ENCODE results near the gene NCBP2. TPM values are rescaled to one million over a fixed set of nuclear protein-coding genes. Genes with fewer than 3 reads are reported as not detected.

Gene NCBP2
- polyA plus RNA-seq, 1 of the 3 experiments (the other 2 are of a cell fraction) = 128 TPM

DNA sequence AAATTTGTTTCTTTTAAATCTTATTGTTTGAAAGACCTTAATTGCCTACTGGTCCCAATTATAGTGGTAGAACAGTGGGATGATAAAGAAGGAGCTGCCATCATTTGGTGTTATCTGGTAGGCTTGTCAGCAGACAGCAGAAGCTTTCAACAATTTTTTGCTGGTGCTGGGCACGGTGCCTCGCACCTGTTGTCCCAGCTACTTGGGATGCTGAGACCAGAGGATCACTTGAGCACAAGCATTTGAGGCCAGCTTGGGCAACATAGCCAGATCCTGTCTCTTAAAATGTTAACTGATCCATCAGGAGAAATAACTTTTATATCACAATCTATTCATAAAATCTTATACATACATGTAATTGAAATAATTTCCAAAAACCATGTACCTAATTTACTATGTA, 38.6 kb downstream of the NCBP2 start:
- Histone ChIP-seq H2AFZ (ENCODE audit: low read depth) (no peak overlapping the region), H3K79me2 (ENCODE audit: insufficient read depth) (peaks cover 11% of the 10 kb centered on the region), H3K4me1 (ENCODE audit: control insufficient read depth in 1 of 2, insufficient read depth in 2 of 2, low read depth in 1 of 2, low read length in 1 of 2) (no peaks in the 10 kb centered on the region), H3K9me3 (no peaks in the 10 kb centered on the region), H4K20me1 (ENCODE audit: insufficient read depth) (no peaks in the 10 kb centered on the region), H3K9me2 (no peaks in the 10 kb centered on the region), H3K27ac (ENCODE audit: low read depth in 2 of 2, low read length in 1 of 2) (no peak overlapping the region), H3K27me3 (ENCODE audit: insufficient read depth) (no peaks in the 10 kb centered on the region), H3K4me3 (ENCODE audit: low read depth in 2 of 2, low read length in 1 of 2) (no peak overlapping the region), H3K9ac (no peak overlapping the region), H3K36me3 (replicated peaks in 1 of 2; ENCODE audit: control insufficient read depth in 1 of 2, insufficient read depth in 2 of 2, low read length in 1 of 2) (peaks cover 49 to 87% of the 10 kb centered on the region in 2 experiments), H3F3A (replicated peaks; ENCODE audit: insufficient read depth) (no peaks in the 10 kb centered on the region), H3K4me2 (no peak overlapping the region)
- TF ChIP-seq YY1 (IDR thresholded peaks at IDR 0.05; ENCODE audit: low read depth) (no peak), USF1 (IDR thresholded peaks at IDR 0.05; ENCODE audit: borderline replicate concordance, low read depth) (no peak), MAX (IDR thresholded peaks at IDR 0.05; ENCODE audit: low read depth) (no peak), TCF12 (IDR thresholded peaks at IDR 0.05) (no peak), TAF1 (IDR thresholded peaks at IDR 0.05; ENCODE audit: borderline replicate concordance, low read depth, low read length) (no peak), MEF2A (IDR thresholded peaks at IDR 0.05; ENCODE audit: borderline replicate concordance, low read depth) (no peak), CHD2 (IDR thresholded peaks at IDR 0.05; ENCODE audit: low read length, partially characterized antibody) (no peak), PBX3 (IDR thresholded peaks at IDR 0.05) (no peak), MXI1 (IDR thresholded peaks at IDR 0.05; ENCODE audit: low read depth, low read length) (no peak), RXRA (IDR thresholded peaks at IDR 0.05; ENCODE audit: borderline replicate concordance, low read depth) (no peak), EP300 (IDR thresholded peaks at IDR 0.05; ENCODE audit: borderline replicate concordance in 1 of 2, low read depth in 1 of 2, low read length in 1 of 2) (no peak), FOXM1 (IDR thresholded peaks at IDR 0.05; ENCODE audit: low read depth) (no peak), POLR2AphosphoS5 (IDR thresholded peaks at IDR 0.05; ENCODE audit: low read depth, low read length) (no peak), RCOR1 (IDR thresholded peaks at IDR 0.05; ENCODE audit: low read length) (no peak), FOXJ3 (CRISPR knock-in tag; IDR thresholded peaks at IDR 0.05) (no peak), NFIC (IDR thresholded peaks at IDR 0.05; ENCODE audit: borderline replicate concordance) (no peak), SIN3A (IDR thresholded peaks at IDR 0.05; ENCODE audit: borderline replicate concordance, low read depth, low read length) (no peak)
- TF ChIP-seq, protein P1, sequence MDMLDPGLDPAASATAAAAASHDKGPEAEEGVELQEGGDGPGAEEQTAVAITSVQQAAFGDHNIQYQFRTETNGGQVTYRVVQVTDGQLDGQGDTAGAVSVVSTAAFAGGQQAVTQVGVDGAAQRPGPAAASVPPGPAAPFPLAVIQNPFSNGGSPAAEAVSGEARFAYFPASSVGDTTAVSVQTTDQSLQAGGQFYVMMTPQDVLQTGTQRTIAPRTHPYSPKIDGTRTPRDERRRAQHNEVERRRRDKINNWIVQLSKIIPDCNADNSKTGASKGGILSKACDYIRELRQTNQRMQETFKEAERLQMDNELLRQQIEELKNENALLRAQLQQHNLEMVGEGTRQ (IDR thresholded peaks at IDR 0.05; ENCODE audit: borderline replicate concordance, low read depth, low read length) = no peak
- TF ChIP-seq, protein P2, sequence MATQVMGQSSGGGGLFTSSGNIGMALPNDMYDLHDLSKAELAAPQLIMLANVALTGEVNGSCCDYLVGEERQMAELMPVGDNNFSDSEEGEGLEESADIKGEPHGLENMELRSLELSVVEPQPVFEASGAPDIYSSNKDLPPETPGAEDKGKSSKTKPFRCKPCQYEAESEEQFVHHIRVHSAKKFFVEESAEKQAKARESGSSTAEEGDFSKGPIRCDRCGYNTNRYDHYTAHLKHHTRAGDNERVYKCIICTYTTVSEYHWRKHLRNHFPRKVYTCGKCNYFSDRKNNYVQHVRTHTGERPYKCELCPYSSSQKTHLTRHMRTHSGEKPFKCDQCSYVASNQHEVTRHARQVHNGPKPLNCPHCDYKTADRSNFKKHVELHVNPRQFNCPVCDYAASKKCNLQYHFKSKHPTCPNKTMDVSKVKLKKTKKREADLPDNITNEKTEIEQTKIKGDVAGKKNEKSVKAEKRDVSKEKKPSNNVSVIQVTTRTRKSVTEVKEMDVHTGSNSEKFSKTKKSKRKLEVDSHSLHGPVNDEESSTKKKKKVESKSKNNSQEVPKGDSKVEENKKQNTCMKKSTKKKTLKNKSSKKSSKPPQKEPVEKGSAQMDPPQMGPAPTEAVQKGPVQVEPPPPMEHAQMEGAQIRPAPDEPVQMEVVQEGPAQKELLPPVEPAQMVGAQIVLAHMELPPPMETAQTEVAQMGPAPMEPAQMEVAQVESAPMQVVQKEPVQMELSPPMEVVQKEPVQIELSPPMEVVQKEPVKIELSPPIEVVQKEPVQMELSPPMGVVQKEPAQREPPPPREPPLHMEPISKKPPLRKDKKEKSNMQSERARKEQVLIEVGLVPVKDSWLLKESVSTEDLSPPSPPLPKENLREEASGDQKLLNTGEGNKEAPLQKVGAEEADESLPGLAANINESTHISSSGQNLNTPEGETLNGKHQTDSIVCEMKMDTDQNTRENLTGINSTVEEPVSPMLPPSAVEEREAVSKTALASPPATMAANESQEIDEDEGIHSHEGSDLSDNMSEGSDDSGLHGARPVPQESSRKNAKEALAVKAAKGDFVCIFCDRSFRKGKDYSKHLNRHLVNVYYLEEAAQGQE (IDR thresholded peaks at IDR 0.05; ENCODE audit: low read depth, low read length) = no peak
- TF ChIP-seq, protein P3, sequence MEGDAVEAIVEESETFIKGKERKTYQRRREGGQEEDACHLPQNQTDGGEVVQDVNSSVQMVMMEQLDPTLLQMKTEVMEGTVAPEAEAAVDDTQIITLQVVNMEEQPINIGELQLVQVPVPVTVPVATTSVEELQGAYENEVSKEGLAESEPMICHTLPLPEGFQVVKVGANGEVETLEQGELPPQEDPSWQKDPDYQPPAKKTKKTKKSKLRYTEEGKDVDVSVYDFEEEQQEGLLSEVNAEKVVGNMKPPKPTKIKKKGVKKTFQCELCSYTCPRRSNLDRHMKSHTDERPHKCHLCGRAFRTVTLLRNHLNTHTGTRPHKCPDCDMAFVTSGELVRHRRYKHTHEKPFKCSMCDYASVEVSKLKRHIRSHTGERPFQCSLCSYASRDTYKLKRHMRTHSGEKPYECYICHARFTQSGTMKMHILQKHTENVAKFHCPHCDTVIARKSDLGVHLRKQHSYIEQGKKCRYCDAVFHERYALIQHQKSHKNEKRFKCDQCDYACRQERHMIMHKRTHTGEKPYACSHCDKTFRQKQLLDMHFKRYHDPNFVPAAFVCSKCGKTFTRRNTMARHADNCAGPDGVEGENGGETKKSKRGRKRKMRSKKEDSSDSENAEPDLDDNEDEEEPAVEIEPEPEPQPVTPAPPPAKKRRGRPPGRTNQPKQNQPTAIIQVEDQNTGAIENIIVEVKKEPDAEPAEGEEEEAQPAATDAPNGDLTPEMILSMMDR (IDR thresholded peaks at IDR 0.05) = no peak
- ChIA-PET CTCF (interaction anchor here (1.3 kb wide), 1 partner anchor 67 kb away, joined by 3 read pairs; no protein-coding TSS in a partner anchor), POLR2A (no interaction called here)
- WGBS (ENCODE audit: low lambda C conversion rate) = 100% methylated on average over 1 of the region's 2 CpGs
- DNase-seq = no peak

Data from SK-N-SH (cell line).